Measurements from ENCODE around the gene SERTAD2.

GRCh38 chr2:64657411-64657810, 3.7 kb upstream of the SERTAD2 start:
- TF ChIP-seq POLR2AphosphoS5 (IDR thresholded peaks at IDR 0.05), result no peak
- TF ChIP-seq, protein P1, sequence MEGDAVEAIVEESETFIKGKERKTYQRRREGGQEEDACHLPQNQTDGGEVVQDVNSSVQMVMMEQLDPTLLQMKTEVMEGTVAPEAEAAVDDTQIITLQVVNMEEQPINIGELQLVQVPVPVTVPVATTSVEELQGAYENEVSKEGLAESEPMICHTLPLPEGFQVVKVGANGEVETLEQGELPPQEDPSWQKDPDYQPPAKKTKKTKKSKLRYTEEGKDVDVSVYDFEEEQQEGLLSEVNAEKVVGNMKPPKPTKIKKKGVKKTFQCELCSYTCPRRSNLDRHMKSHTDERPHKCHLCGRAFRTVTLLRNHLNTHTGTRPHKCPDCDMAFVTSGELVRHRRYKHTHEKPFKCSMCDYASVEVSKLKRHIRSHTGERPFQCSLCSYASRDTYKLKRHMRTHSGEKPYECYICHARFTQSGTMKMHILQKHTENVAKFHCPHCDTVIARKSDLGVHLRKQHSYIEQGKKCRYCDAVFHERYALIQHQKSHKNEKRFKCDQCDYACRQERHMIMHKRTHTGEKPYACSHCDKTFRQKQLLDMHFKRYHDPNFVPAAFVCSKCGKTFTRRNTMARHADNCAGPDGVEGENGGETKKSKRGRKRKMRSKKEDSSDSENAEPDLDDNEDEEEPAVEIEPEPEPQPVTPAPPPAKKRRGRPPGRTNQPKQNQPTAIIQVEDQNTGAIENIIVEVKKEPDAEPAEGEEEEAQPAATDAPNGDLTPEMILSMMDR (IDR thresholded peaks at IDR 0.05 in 8 of 11, conservative IDR thresholded peaks at IDR 0.05 in 3 of 11), result no peak
- TF ChIP-seq POLR2A (IDR thresholded peaks at IDR 0.05), result no peak
